B cell (primary cell): Measurements from ENCODE around the gene LRRC4. TPM values are rescaled to one million over a fixed set of nuclear protein-coding genes. Genes with fewer than 3 reads are reported as not detected.

Experiments
- ATAC-seq: fragments of 200-7000 bp; cut with Tn5 transposase; one replicate; pipeline ENCODE4 v1.10.0; 2021; ENCODE audit warnings: low read depth, mild to moderate bottlenecking, moderate number of reproducible peaks, moderate library complexity
- CTCF ChIA-PET: fragments of 350-600 bp; sonication (Branson Sonifier 250); formaldehyde crosslinking; loops from one replicate; lab custom pipeline; 2021; ENCODE audit warnings: antibody characterized with exemption, inconsistent platforms; lab: Charles Lee
- POLR2A ChIA-PET: fragments of 350-600 bp; sonication (Branson Sonifier 250); formaldehyde crosslinking; loops from one replicate; lab custom pipeline; 2021; ENCODE audit warnings: antibody characterized with exemption; lab: Charles Lee
- DNase-seq: peaks from one replicate; pipeline ENCODE4 v3.0.0; 2013
- H2AFZ ChIP-seq: 2 replicates; pipeline ENCODE4 v1.6.1; 2012; ENCODE audit warnings: mild to moderate bottlenecking, low read depth, low read length; ENCODE audit not compliant: insufficient read depth, poor library complexity, severe bottlenecking
- H3K27ac ChIP-seq, 2 donors: 1 replicate in 1 of 2; 2 replicates in 1 of 2; pipeline ENCODE4 v1.5.1; 2012 to 2013; ENCODE audit warnings: low read length in 2 of 2, mild to moderate bottlenecking in 2 of 2, moderate library complexity in 1 of 2
- H3K27me3 ChIP-seq, 4 experiments: fragments of 200-600 bp in 1 of 4; sonication (generic) in 1 of 4; replicated peaks in 1 of 4; 1 replicate in 2 of 4; 2 replicates in 2 of 4; pipeline versions ENCODE4 v1.6.1 to v1.7.0; 2013 to 2016; ENCODE audit warnings: low read length in 3 of 4, mild to moderate bottlenecking in 2 of 4, mixed read lengths in 1 of 4, moderate library complexity in 1 of 4; ENCODE audit not compliant: insufficient read depth in 4 of 4, control insufficient read depth in 3 of 4; ENCODE audit errors: control extremely low read depth in 1 of 4
- H3K36me3 ChIP-seq, 2 experiments: replicated peaks in 1 of 2; 1 replicate in 1 of 2; 2 replicates in 1 of 2; pipeline versions ENCODE4 v1.6.1 to v1.7.1; 2013; ENCODE audit warnings: low read length in 1 of 2; ENCODE audit not compliant: insufficient read depth in 2 of 2, control insufficient read depth in 1 of 2; ENCODE audit errors: control extremely low read depth in 1 of 2, extremely low read depth in 1 of 2
- H3K4me1 ChIP-seq, 2 donors: fragments of 200-600 bp in 1 of 2; sonication (generic) in 1 of 2; 1 replicate in 1 of 2; 2 replicates in 1 of 2; pipeline versions ENCODE4 v1.5.1 to v1.6.1; 2013 to 2017; ENCODE audit warnings: low read length in 2 of 2; ENCODE audit not compliant: control insufficient read depth in 2 of 2, insufficient read depth in 2 of 2
- H3K4me2 ChIP-seq: replicated peaks from 2 replicates; pipeline ENCODE3; 2012; ENCODE audit warnings: mild to moderate bottlenecking, low read depth, low read length; ENCODE audit not compliant: poor library complexity, severe bottlenecking
- H3K4me3 ChIP-seq, 5 experiments: fragments of 200-600 bp in 1 of 5; sonication (generic) in 1 of 5; 1 replicate in 3 of 5; 2 replicates in 2 of 5; pipeline versions ENCODE4 v1.5.1 to v1.7.0; 2011 to 2016; ENCODE audit warnings: low read length in 4 of 5, mild to moderate bottlenecking in 4 of 5, low read depth in 2 of 5, control low read depth in 1 of 5, moderate library complexity in 1 of 5; ENCODE audit not compliant: insufficient read depth in 1 of 5; ENCODE audit errors: control extremely low read depth in 1 of 5, extremely low read depth in 1 of 5
- H3K79me2 ChIP-seq: fragments of 200-600 bp; sonication (generic); one replicate; pipeline ENCODE4 v1.6.0; 2016; ENCODE audit warnings: low read length; ENCODE audit not compliant: control insufficient read depth, insufficient read depth
- H3K9ac ChIP-seq: fragments of 200-600 bp; sonication (generic); 2 replicates; pipeline ENCODE4 v1.6.1; 2017; ENCODE audit warnings: mild to moderate bottlenecking, low read length, moderate library complexity
- H3K9me3 ChIP-seq, 3 donors: one replicate each; pipeline versions ENCODE4 v1.6.1 to v1.7.1; 2013; ENCODE audit warnings: low read length in 2 of 3; ENCODE audit not compliant: control insufficient read depth in 2 of 3, insufficient read depth in 1 of 3; ENCODE audit errors: control extremely low read depth in 1 of 3
- H4K20me1 ChIP-seq: 2 replicates; pipeline ENCODE4 v1.6.0; 2012; ENCODE audit warnings: mild to moderate bottlenecking, low read length; ENCODE audit not compliant: insufficient read depth, control insufficient read depth, poor library complexity, severe bottlenecking
- H3K27ac Mint-ChIP-seq: one replicate; pipeline ENCODE4 v1.8.0; 2021; ENCODE audit warnings: mixed read lengths
- H3K27me3 Mint-ChIP-seq: one replicate; pipeline ENCODE4 v1.8.0; 2021; ENCODE audit warnings: mixed read lengths
- H3K4me1 Mint-ChIP-seq: one replicate; pipeline ENCODE4 v1.8.0; 2021; ENCODE audit warnings: mixed read lengths
- H3K4me3 Mint-ChIP-seq: one replicate; pipeline ENCODE4 v1.8.0; 2021; ENCODE audit warnings: mixed read lengths
- H3K9me3 Mint-ChIP-seq: one replicate; pipeline ENCODE4 v1.8.0; 2022; ENCODE audit warnings: mixed read lengths; ENCODE audit not compliant: insufficient read depth
- EZH2 ChIP-seq: IDR thresholded peaks from 2 replicates; pipeline ENCODE4 v1.6.1; 2012; ENCODE audit warnings: borderline replicate concordance, low read depth, mild to moderate bottlenecking, moderate library complexity, low read length; ENCODE audit not compliant: insufficient read depth, poor library complexity, severe bottlenecking
- WGBS: methylation state at CpG from one replicate; pipeline ENCODE4 v1.1.5; 2013; ENCODE audit warnings: missing lambda C conversion rate; ENCODE audit not compliant: insufficient coverage; 5-methylcytosine and 5-hydroxymethylcytosine counted together
- intact Hi-C: fragments of 100-400 bp; cut with micrococcal nuclease; formaldehyde crosslinking; loops from one replicate; pipeline ENCODE4 v1.10.0; 2022
- polyA plus RNA-seq: library from polyadenylated mRNA; depleted of rRNA; stranded (reverse); fragments of >200 nt; gene quantifications from 2 replicates; pipeline ENCODE4 v1.2.3, GENCODE V29; 2012
- total RNA-seq, 2 donors: library from RNA; stranded (reverse); fragments of 120-200 nt in 1 of 2; gene quantifications; 1 replicate in 1 of 2; 2 replicates in 1 of 2; pipeline versions ENCODE4 v1.2.3 to v1.2.4, GENCODE V29; 2013 to 2022
- TF ChIP-seq, protein P1 (sequence below): fragments of 200-600 bp; IDR thresholded peaks from one replicate; pipeline ENCODE4 v1.8.0; 2022; ENCODE audit warnings: antibody characterized with exemption, mild to moderate bottlenecking

LRRC4 gene
- total and polyA plus RNA-seq, 2 donors (not counting 1 experiment from before 2014, with no cell fraction given), result 0.98 to 1.2 TPM

DNA sequence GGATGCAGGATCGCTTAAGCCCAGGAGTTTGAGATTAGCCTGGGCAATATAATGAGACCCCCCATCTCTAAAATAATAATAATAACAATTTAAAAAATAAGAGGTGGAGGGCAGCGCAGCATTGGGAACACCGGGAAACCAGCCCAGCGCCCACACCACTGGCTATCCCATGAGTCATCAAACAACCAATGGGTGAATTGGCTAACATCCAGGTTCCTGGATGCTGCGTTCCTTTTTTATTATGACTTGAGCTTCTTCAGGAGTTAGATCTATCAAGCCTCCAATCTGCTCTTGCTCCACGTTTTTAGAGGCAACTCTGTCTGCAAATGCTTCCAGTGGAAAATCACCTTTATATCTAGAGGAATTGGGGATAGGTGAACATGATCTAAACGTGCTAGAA is 10.0 kb upstream of the LRRC4 start:
- Mint-ChIP-seq H3K27me3 (no peaks in the 10 kb centered on the region), H3K4me3 (no peak overlapping the region), H3K27ac (no peak overlapping the region), H3K4me1 (peaks cover 37% of the 10 kb centered on the region), H3K9me3 (no peaks in the 10 kb centered on the region)
- no peaks in the 10 kb centered on the region for H3K79me2 ChIP-seq
- H3K36me3 ChIP-seq, result peaks cover 0 to 15% of the 10 kb centered on the region in 2 experiments
- no peak for DNase-seq
- no peaks in the 10 kb centered on the region for H3K27me3 ChIP-seq
- H3K4me2 ChIP-seq, result no peak overlapping the region
- TF ChIP-seq, protein P1, sequence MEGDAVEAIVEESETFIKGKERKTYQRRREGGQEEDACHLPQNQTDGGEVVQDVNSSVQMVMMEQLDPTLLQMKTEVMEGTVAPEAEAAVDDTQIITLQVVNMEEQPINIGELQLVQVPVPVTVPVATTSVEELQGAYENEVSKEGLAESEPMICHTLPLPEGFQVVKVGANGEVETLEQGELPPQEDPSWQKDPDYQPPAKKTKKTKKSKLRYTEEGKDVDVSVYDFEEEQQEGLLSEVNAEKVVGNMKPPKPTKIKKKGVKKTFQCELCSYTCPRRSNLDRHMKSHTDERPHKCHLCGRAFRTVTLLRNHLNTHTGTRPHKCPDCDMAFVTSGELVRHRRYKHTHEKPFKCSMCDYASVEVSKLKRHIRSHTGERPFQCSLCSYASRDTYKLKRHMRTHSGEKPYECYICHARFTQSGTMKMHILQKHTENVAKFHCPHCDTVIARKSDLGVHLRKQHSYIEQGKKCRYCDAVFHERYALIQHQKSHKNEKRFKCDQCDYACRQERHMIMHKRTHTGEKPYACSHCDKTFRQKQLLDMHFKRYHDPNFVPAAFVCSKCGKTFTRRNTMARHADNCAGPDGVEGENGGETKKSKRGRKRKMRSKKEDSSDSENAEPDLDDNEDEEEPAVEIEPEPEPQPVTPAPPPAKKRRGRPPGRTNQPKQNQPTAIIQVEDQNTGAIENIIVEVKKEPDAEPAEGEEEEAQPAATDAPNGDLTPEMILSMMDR, result no peak
- no peak for TF ChIP-seq EZH2
- no peak overlapping the region for H2AFZ ChIP-seq
- H3K4me3 ChIP-seq, result no peak overlapping the region
- ChIA-PET POLR2A (no interaction called here), CTCF (interaction anchor here (1.0 to 1.4 kb wide), 2 partner anchors 9 to 169 kb away, joined by 3 read pairs; no protein-coding TSS in a partner anchor)
- H3K9me3 ChIP-seq, result no peaks in the 10 kb centered on the region
- ATAC-seq, result no peak
- no peak overlapping the region for H3K27ac ChIP-seq
- H3K9ac ChIP-seq, result no peak overlapping the region
- intact Hi-C loops, result no loop called here
- no peaks in the 10 kb centered on the region for H4K20me1 ChIP-seq
- WGBS, result 100% methylated on average over 2 of the region's 7 CpGs
- peaks cover 8 to 23% of the 10 kb centered on the region in 2 donors for H3K4me1 ChIP-seq

DNA sequence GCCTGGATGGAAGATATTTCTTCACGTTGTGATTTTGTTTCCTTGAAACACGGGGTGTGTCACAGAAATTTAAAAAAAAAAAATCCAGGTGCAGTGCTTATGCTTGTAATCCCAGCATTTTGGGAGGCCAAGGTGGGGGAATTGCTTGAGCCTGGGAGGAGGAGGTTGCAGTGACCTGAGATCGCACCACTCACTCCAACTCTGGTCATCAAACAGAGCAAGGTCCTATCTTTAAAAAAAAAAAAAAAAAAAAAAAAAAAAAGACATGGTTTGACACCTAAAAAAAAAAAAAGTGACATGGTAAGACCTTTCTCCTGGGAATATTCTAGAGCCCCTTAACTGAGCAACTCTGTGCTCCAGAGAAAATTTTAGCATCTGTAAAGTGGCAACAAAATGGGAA is 9.0 kb upstream of the LRRC4 start:
- Histone ChIP-seq H3K36me3 (peaks cover 0 to 15% of the 10 kb centered on the region in 2 experiments), H3K9me3 (no peaks in the 10 kb centered on the region), H4K20me1 (no peaks in the 10 kb centered on the region), H3K9ac (no peak overlapping the region), H2AFZ (no peak overlapping the region), H3K79me2 (no peaks in the 10 kb centered on the region), H3K4me1 (peaks cover 8 to 26% of the 10 kb centered on the region in 2 donors), H3K4me2 (no peak overlapping the region), H3K27ac (no peak overlapping the region), H3K4me3 (no peak overlapping the region), H3K27me3 (no peaks in the 10 kb centered on the region)
- no peaks in the 10 kb centered on the region for H3K27me3 Mint-ChIP-seq
- no peaks in the 10 kb centered on the region for H3K9me3 Mint-ChIP-seq
- no peak for DNase-seq
- peaks cover 37% of the 10 kb centered on the region for H3K4me1 Mint-ChIP-seq
- H3K27ac Mint-ChIP-seq, result no peak overlapping the region
- intact Hi-C loops, result no loop called here
- ATAC-seq, result no peak
- H3K4me3 Mint-ChIP-seq, result no peak overlapping the region
- TF ChIP-seq EZH2, result no peak
- TF ChIP-seq, protein P1, result no peak
- no CpG with 5 or more reads among the region's 3 CpGs for WGBS
- ChIA-PET CTCF (interaction anchor here (1.0 kb wide), 1 partner anchor 170 kb away, joined by 3 read pairs; no protein-coding TSS in a partner anchor), POLR2A (no interaction called here)
